HG03442 (cell line): ENCODE measurements around the gene CSGALNACT2.
"Not testable (repeated sequence)": the region's sequence is repeated elsewhere in the genome, so short reads cannot be mapped to it uniquely, and the experiment has no call there.

Source experiments
- ATAC-seq: cut with Tn5 transposase; IDR thresholded peaks from one replicate; pipeline ENCODE4 v1.9.1; 2021; ENCODE audit warnings: mild to moderate bottlenecking, moderate library complexity; ENCODE audit not compliant: unreplicated experiment

The CSGALNACT2 gene

GRCh38 chr10:43212043-43212721 is 73.9 kb downstream of the CSGALNACT2 start:
- no peak for ATAC-seq

GRCh38 chr10:43214071-43214955 is 76.1 kb downstream of the CSGALNACT2 start:
- ATAC-seq, result no peak

DNA sequence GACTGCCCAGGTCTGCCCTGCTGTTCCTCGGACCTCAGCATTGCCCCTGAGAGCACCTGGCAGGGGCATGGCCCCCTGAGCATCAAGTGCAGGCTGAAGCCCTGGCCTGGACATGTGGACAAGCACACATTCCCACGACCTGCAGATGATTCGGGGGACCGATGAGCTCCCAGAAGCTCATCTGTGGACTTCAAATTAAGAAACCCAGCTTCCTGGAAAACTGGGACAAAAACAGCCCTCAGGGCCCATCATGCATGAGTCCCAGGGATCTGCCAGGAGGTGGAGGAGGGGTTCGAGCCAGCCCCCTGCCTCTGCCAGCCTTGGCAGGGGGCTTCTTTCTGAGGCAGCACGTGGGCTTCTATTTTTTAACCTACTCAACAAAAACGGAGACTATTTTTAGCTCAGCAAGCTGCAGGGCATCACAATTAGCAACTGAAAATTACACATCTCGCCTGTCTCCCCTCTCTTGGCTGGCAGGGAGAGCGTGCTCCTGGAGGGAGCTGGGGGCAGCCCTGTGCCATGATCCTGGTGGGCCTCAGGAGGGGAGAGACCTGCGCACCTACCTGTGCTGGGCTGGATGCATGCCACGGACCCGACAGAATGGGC is 76.8 kb downstream of the CSGALNACT2 start:
- ATAC-seq, result no peak

- ATAC-seq, result no peak
Observed at GRCh38 chr10:43215758-43216455, 77.7 kb downstream of the CSGALNACT2 start.

DNA sequence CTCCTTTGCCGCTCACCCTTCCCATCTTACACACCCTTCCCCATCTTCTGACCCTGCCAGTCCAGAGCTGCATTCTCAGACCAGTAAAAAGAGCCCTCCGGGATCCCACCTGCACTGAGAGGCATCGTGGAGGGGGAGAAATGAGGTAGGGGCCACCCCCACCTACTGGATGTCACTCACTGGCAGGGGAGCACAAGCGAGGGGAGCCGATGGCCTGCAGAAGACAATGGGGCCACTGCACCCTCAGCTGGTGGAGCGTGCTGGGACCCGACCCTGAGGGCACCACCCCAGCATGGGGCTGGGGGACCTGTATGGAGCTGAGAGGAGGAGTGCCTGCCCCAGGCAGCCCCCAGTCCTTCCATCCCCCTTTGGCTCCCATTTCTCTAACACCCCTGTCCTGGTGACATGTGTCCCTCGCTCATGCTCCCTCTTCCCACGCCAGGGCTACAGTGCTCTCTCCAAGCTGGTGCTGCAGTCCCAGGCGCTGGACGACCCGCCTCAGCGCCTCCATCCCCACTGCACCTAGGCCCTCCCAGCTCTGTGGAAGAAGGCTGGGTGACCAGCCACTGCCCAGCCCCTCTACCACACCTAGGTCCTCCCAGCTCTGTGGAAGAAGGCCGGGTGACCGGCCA is 78.8 kb downstream of the CSGALNACT2 start:
- ATAC-seq, result no peak

DNA sequence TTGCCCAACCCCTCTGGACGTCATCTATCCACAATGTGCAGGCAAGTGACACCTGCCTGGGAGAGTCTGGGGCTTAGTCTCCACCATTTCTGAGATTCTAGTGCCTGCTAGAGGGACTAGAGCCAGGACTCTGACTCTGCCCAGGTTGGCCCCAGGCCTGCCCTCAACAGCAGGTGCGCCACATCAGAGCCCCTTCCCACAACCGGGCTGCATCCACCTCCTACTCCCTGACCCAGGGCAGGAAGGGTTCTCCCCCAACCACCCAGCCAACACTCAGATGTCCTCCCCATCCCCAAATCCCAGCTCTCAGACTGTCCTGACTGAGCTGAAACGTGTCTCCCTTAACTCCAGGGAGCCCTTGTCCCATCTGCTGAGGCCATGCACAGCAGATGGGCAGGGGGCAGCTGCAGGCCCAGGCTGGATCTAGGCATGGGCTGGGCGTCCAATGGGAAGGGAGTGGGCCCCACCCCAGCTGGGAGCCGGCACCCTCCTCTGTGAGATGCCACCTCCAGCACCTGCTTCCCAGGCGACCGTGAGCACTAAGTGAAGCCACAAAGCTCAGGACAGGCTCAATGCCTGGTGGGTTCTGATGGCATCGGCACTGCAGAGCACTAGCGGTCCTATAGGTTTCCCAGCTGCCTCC is 79.4 kb downstream of the CSGALNACT2 start:
- no peak for ATAC-seq

DNA sequence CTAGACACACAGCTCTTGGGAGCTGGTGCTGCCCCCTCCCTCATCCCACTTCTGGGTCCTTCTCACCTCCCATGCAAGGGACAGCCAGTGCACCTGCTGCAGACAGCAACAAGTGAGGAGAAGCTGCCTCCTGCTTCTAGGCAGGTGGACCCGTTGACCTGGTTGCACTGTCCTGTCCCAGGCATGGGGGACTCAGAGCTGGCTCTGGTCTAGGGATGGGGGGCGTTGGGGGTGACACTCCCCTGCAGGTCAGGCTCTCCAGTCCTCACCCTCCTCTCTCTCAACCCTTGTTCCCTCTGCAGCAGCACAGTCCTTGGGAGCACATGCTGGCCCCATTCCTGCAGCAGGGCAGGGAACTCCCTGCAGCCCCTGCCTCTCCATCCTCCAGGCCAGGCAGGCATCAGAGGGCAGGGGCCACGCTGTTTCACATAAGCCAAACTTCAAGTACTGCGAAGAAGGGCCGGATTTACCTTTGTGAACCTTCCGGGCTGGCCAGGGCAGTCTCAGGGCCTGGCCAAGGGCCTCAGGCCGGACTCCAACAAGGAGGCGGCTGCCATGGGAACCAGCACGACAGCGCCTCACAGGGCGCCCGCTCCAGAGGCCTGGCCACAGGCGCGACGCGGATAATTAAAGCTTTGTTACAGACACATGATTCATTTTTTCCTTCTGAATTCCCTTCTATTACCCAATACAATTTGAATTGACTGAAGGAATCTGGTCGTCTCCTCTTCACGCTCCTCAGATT is 80.1 kb downstream of the CSGALNACT2 start:
- no peak for ATAC-seq

- no peak for ATAC-seq
Observed at GRCh38 chr10:43218951-43219837, 80.9 kb downstream of the CSGALNACT2 start.

GRCh38 chr10:43219848-43220247 is 81.6 kb downstream of the CSGALNACT2 start:
- no peak for ATAC-seq

GRCh38 chr10:43220251-43220650 is 82.0 kb downstream of the CSGALNACT2 start:
- not testable (repeated sequence) for ATAC-seq

DNA sequence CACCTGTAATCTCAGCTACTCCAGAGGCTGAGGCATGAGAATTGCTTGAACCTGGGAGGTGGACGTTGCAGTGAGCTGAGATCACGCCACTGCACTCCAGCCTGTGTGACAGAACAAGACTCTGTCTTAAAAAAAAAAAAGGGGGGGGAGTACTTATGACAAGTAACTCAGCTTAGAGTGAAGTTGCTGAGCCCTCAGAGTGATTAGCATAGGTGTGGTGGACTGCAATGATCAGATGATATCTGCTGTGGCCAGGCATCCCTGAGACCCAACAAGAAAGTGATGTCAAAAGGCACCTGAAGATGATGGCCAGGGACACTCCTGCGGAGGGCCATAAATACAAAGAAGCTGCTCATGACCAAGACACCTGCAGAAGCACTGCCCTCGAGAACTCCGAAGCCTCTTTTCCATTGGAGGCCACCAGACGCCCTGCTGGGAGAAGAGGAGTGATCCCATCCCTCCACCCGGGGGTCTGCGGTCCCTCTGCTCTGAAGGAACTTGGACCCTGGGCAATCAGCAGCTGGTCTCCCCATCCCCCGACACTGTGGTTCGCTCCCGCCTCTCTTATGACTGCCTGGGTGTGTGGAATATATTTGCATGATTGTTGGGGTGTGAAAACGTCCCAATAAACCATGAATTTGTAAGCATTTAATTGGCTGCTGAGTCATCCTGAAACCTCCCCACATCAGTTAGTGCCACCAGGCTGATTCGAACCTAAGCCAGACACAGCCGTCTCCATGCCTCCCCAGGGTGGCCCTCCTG is 82.6 kb downstream of the CSGALNACT2 start:
- no peak for ATAC-seq

DNA sequence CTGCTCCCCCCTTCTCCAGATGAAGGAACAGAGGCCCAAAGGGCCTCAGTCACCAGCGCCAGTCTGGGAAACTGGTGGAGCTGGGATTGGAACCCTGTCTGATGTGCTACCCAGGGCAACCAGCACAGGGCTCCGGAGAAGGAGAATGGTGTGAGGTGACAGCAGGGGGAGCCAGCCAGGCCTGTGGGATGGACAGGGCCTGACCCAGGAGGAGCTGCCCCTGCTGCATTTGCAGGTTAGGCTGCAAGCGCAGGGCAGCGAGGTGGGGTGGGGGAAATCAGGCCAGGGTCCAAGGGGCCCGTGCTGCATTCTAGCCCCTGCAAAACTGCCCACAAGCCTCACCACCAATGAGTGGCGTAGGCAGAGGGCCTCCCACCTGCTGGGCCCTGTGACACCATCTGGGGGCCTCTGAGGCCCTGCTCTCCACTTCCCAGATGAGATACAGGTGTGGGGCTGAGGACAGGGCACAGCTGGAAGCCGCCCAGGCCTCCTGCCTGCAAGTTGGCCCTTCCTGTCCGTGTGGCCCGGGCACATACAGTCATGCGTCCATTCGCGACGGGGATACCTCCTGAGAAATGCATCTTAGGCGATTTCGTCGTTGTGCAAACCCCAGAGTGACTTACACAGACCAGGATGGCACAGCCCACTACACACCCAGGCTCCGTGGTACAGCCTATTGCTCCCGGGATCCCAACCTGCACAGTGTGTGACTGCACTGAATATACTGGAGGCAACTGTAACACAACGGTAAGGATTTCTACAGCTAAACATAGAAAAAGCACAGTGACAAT is 83.4 kb downstream of the CSGALNACT2 start:
- no peak for ATAC-seq

DNA sequence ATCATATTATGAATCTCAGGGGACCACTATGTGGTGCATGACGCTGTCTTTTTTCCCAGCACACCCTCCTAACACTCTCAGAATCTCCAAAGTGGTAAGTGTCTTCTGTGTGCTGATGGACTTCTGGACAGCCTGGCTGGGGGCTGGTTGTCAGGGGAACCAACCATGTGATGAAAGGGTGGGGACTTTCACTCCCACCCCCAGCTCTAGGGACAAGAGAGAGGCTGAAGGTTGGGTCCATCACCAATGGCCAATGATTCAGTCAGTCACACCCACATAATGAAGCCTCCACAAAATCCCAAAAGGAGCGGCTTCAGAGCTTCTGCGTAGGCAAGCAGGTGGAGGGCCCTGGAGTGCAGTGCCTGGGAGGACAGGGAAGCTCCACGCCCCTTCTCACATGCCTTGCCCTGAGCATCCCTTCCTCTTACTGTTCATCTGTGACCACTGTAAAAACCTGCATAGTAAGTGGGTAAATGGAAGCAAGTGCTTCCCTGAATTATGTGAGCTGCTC is 84.0 kb downstream of the CSGALNACT2 start:
- ATAC-seq, result no peak

- ATAC-seq, result no peak
Observed at GRCh38 chr10:43223056-43223455, 84.8 kb downstream of the CSGALNACT2 start.

GRCh38 chr10:43224321-43224720 is 86.1 kb downstream of the CSGALNACT2 start:
- ATAC-seq, result no peak

- no peak for ATAC-seq
Observed at GRCh38 chr10:43225004-43225786, 87.0 kb downstream of the CSGALNACT2 start.
